Mucosa of descending colon (tissue), 3 donors: ENCODE measurements around the gene CIAO3. TPM values are rescaled to one million over a fixed set of nuclear protein-coding genes. Genes with fewer than 3 reads are reported as not detected.

Experiments
- ATAC-seq: fragments of 200-7000 bp; cut with Tn5 transposase; one replicate; pipeline ENCODE4 v1.9.1; 2020; ENCODE audit warnings: mild to moderate bottlenecking, moderate library complexity
- DNase-seq, 3 donors: peaks; one replicate each; pipeline ENCODE4 v3.0.0-alpha.2; 2020
- H3K36me3 ChIP-seq: fragments of 200-600 bp; one replicate; pipeline ENCODE4 v1.8.0; 2021; ENCODE audit warnings: low read depth, mild to moderate bottlenecking
- H3K4me1 ChIP-seq: fragments of 200-600 bp; one replicate; pipeline ENCODE4 v1.8.0; 2021; ENCODE audit warnings: low read depth, mild to moderate bottlenecking
- H3K4me3 ChIP-seq: fragments of 200-600 bp; one replicate; pipeline ENCODE4 v1.8.0; 2021; ENCODE audit warnings: mild to moderate bottlenecking
- H3K9me3 ChIP-seq: fragments of 200-600 bp; one replicate; pipeline ENCODE4 v1.8.0; 2021; ENCODE audit warnings: mild to moderate bottlenecking
- CTCF ChIP-seq: fragments of 200-600 bp; IDR thresholded peaks from one replicate; pipeline ENCODE4 v1.8.0; 2022; ENCODE audit warnings: antibody characterized with exemption, mild to moderate bottlenecking
- intact Hi-C, 2 donors: fragments of 100-400 bp; cut with DNase I in 1 of 2; cut with micrococcal nuclease in 1 of 2; formaldehyde crosslinking; loops; one replicate each; pipeline versions ENCODE4 v1.11.0 to v1.11.1; 2022; cut with DNase I, micrococcal nuclease
- total RNA-seq, 3 donors: library from RNA; stranded (reverse); fragmentation: NEBNext Ultra II Directional in 2 of 3; extraction: Animal tissue kit (Norgen Biotek cat#: 25700) in 2 of 3; gene quantifications; one replicate each; pipeline versions ENCODE4 v1.2.1 to v1.2.4, GENCODE V29; 2021 to 2023
- donor health status: DM: no; HTN: no; CAD: no; lungs with moderate emphysema.
- donor health status: DM: no; HTN: no; CAD: no.
- donor health status: DM: no; HTN: yes; CAD: no.

The CIAO3 gene
- total RNA-seq, 3 donors from 2014 or later = 37.7 to 48.7 (median 47.6) TPM

GRCh38 chr16:764848-765487 is 24.2 kb upstream of the CIAO3 start:
- no peaks in the 10 kb centered on the region for H3K4me1 ChIP-seq
- DNase-seq (no peak), ATAC-seq (no peak)
- intact Hi-C loops = no loop called here
- H3K36me3 ChIP-seq = no peaks in the 10 kb centered on the region
- no peak overlapping the region for H3K4me3 ChIP-seq
- TF ChIP-seq CTCF = no peak
- H3K9me3 ChIP-seq = no peaks in the 10 kb centered on the region

- Histone ChIP-seq H3K9me3 (no peaks in the 10 kb centered on the region), H3K36me3 (no peaks in the 10 kb centered on the region), H3K4me1 (no peaks in the 10 kb centered on the region), H3K4me3 (no peak overlapping the region)
- DNase-seq = no peak
- ATAC-seq = no peak
- TF ChIP-seq CTCF = no peak
- intact Hi-C loops = no loop called here
Measured at GRCh38 chr16:764184-764750, 23.5 kb upstream of the CIAO3 start.

- ATAC-seq = no peak
- DNase-seq = no peak
- no peaks in the 10 kb centered on the region for H3K36me3 ChIP-seq
- H3K4me3 ChIP-seq = no peak overlapping the region
- no peak for TF ChIP-seq CTCF
- H3K9me3 ChIP-seq = no peaks in the 10 kb centered on the region
- intact Hi-C loops = no loop called here
- H3K4me1 ChIP-seq = no peaks in the 10 kb centered on the region
Measured at GRCh38 chr16:763369-764183, 22.8 kb upstream of the CIAO3 start.

GRCh38 chr16:762595-763268 is 21.9 kb upstream of the CIAO3 start:
- ATAC-seq = no peak
- no peak for DNase-seq
- Histone ChIP-seq H3K9me3 (no peaks in the 10 kb centered on the region), H3K4me3 (no peak overlapping the region), H3K36me3 (no peaks in the 10 kb centered on the region), H3K4me1 (no peaks in the 10 kb centered on the region)
- intact Hi-C loops = no loop called here
- no peak for TF ChIP-seq CTCF

GRCh38 chr16:761625-762513 is 21.1 kb upstream of the CIAO3 start:
- DNase-seq = peak in 1 of 3 donors; percentile 44
- Histone ChIP-seq H3K4me3 (no peak overlapping the region), H3K4me1 (no peaks in the 10 kb centered on the region), H3K9me3 (no peaks in the 10 kb centered on the region), H3K36me3 (no peaks in the 10 kb centered on the region)
- ATAC-seq = no peak
- intact Hi-C loops = no loop called here
- TF ChIP-seq CTCF = no peak
